ENCODE results near the gene CDH6.

GRCh38 chr5:31185951-31186350, 7.5 kb upstream of the CDH6 start:
- TF ChIP-seq CTCF (IDR thresholded peaks at IDR 0.05 in 4 of 5, conservative IDR thresholded peaks at IDR 0.05 in 1 of 5) (no peak), POLR2A (IDR thresholded peaks at IDR 0.05) (no peak)
